GM18951 (cell line): ENCODE data around the gene AKAP8L.
A peak's percentile ranks its signal among the peaks of the same experiment; 100 is the strongest.
"Not testable (repeated sequence)": the region's sequence is repeated elsewhere in the genome, so short reads cannot be mapped to it uniquely, and the experiment has no call there.

Source experiments
- POLR2A ChIP-seq: IDR thresholded peaks from 4 replicates; pipeline ENCODE4 v1.6.1; 2011; ENCODE audit warnings: mild to moderate bottlenecking; ENCODE audit not compliant: insufficient read length, insufficient read depth; ENCODE audit errors: extremely low read depth
- in situ Hi-C: fragments of 300-500 bp; cut with MboI; formaldehyde crosslinking; loops from one replicate; pipeline ENCODE4 v1.12.0; 2022; ENCODE audit warnings: low sequenced_read_pairs, mixed read lengths, inconsistent platforms; ENCODE audit not compliant: unreplicated experiment

AKAP8L gene

GRCh38 chr19:15426485-15427349, 7.9 kb upstream of the AKAP8L start:
- TF ChIP-seq POLR2A: no peak
- in situ Hi-C loops: loop anchor here (5.0 kb wide), 1 partner anchor 126 kb away; no protein-coding TSS in a partner anchor

- in situ Hi-C loops: loop anchor here (5.0 kb wide), 1 partner anchor 127 kb away; no protein-coding TSS in a partner anchor
- TF ChIP-seq POLR2A: no peak
These were observed 6.6 kb upstream of the AKAP8L start for GRCh38 chr19:15425321-15425950.

GRCh38 chr19:15424692-15425272, 6.0 kb upstream of the AKAP8L start:
- in situ Hi-C loops: loop anchor here (5.0 kb wide), 1 partner anchor 128 kb away; no protein-coding TSS in a partner anchor
- no peak for TF ChIP-seq POLR2A

- no peak for TF ChIP-seq POLR2A
- in situ Hi-C loops: no loop called here
These were observed 5.3 kb upstream of the AKAP8L start for GRCh38 chr19:15424121-15424520.

GRCh38 chr19:15423130-15423529, 4.3 kb upstream of the AKAP8L start:
- in situ Hi-C loops: no loop called here
- no peak for TF ChIP-seq POLR2A

- in situ Hi-C loops: no loop called here
- TF ChIP-seq POLR2A: no peak
These were observed 3.7 kb upstream of the AKAP8L start for GRCh38 chr19:15422296-15423075.

GRCh38 chr19:15421721-15422260, 3.0 kb upstream of the AKAP8L start:
- TF ChIP-seq POLR2A: peak; percentile 16
- in situ Hi-C loops: no loop called here

- in situ Hi-C loops: no loop called here
These were observed 2.4 kb upstream of the AKAP8L start for GRCh38 chr19:15421136-15421695.

GRCh38 chr19:15419413-15420025, 731 bp upstream of the AKAP8L start:
- TF ChIP-seq POLR2A: no peak
- in situ Hi-C loops: no loop called here

More at GRCh38 chr19:15421136-15421695, 2.4 kb upstream of the AKAP8L start:
- TF ChIP-seq POLR2A: no peak

- TF ChIP-seq POLR2A: no peak
- in situ Hi-C loops: no loop called here
These were observed 583 bp downstream of the AKAP8L start for GRCh38 chr19:15418231-15418578.

- TF ChIP-seq POLR2A: no peak
- in situ Hi-C loops: no loop called here
These were observed 1.1 kb downstream of the AKAP8L start for GRCh38 chr19:15417699-15418098.

GRCh38 chr19:15412832-15413231, 6.0 kb downstream of the AKAP8L start:
- in situ Hi-C loops: no loop called here
- TF ChIP-seq POLR2A: no peak

GRCh38 chr19:15411351-15411750, 7.4 kb downstream of the AKAP8L start:
- in situ Hi-C loops: not testable (repeated sequence)
